Lower leg skin (tissue), 4 donors: Measurements from ENCODE around the gene CHAT. TPM values are rescaled to one million over a fixed set of nuclear protein-coding genes. Genes with fewer than 3 reads are reported as not detected.

ENCODE experiments used
- DNase-seq, 2 donors: peaks; one replicate each; pipeline ENCODE4 v3.0.0-alpha.2; 2019; ENCODE audit warnings: low spot score in 2 of 2
- H3K4me3 ChIP-seq: fragments of 200-600 bp; sonication (generic); 2 replicates; pipeline ENCODE4 v1.5.1; 2017; ENCODE audit warnings: mild to moderate bottlenecking, low read depth; ENCODE audit not compliant: poor library complexity, severe bottlenecking
- CTCF ChIP-seq, 3 donors: fragments of 450-650 bp; IDR thresholded peaks; one replicate each; pipeline ENCODE4 v1.5.1; 2016; ENCODE audit warnings: antibody characterized with exemption in 3 of 3, mild to moderate bottlenecking in 3 of 3, moderate library complexity in 2 of 3
- POLR2A ChIP-seq, 2 donors: fragments of 450-650 bp; IDR thresholded peaks; one replicate each; pipeline ENCODE4 v1.6.1; 2016 to 2017; ENCODE audit warnings: antibody characterized with exemption in 2 of 2, mild to moderate bottlenecking in 1 of 2, moderate library complexity in 1 of 2
- WGBS, 2 donors: methylation state at CpG; one replicate each; pipeline ENCODE4 v1.1.5; 2018; 5-methylcytosine and 5-hydroxymethylcytosine counted together
- intact Hi-C: fragments of 100-400 bp; cut with DNase I; formaldehyde crosslinking; loops from one replicate; pipeline ENCODE4 v1.15.0; 2023; ENCODE audit warnings: low total_unique reads
- total RNA-seq, 4 donors: library from RNA; depleted of rRNA; stranded (reverse); fragments of >200 nt; gene quantifications; one replicate each; pipeline ENCODE4 v1.1.0, GENCODE V29; 2016

CHAT gene
- total RNA-seq, 4 donors from 2014 or later: not detected

GRCh38 chr10:49649294-49649693 lies 35.5 kb downstream of the CHAT start:
- WGBS, 2 donors: 19 to 41% methylated on average over 16 of the region's 17 CpGs
- intact Hi-C loops: no loop called here
- no peak for DNase-seq
- H3K4me3 ChIP-seq: no peak overlapping the region
- TF ChIP-seq POLR2A (IDR thresholded peaks at IDR 0.05): no peak
- TF ChIP-seq CTCF (IDR thresholded peaks at IDR 0.05): no peak

GRCh38 chr10:49649936-49650723 lies 36.3 kb downstream of the CHAT start:
- WGBS, 2 donors: 58 to 60% methylated on average over 8 of the region's 8 CpGs
- intact Hi-C loops: no loop called here
- no peak overlapping the region for H3K4me3 ChIP-seq
- TF ChIP-seq POLR2A (IDR thresholded peaks at IDR 0.05) (no peak), CTCF (IDR thresholded peaks at IDR 0.05) (no peak)
- no peak for DNase-seq

GRCh38 chr10:49650724-49651034 lies 36.8 kb downstream of the CHAT start:
- intact Hi-C loops: no loop called here
- H3K4me3 ChIP-seq: no peak overlapping the region
- WGBS, 2 donors: 94 to 100% methylated on average over 1 of the region's 1 CpG
- TF ChIP-seq POLR2A (IDR thresholded peaks at IDR 0.05): no peak
- no peak for TF ChIP-seq CTCF (IDR thresholded peaks at IDR 0.05)
- peak in 1 of 2 donors; percentile 4 for DNase-seq

GRCh38 chr10:49651039-49651835 lies 37.4 kb downstream of the CHAT start:
- WGBS, 2 donors: 73 to 78% methylated on average over 14 to 15 of the region's 15 CpGs
- no peak overlapping the region for H3K4me3 ChIP-seq
- no peak for DNase-seq
- intact Hi-C loops: no loop called here
- no peak for TF ChIP-seq POLR2A (IDR thresholded peaks at IDR 0.05)
- TF ChIP-seq CTCF (IDR thresholded peaks at IDR 0.05): no peak

- DNase-seq: no peak
- WGBS, 2 donors: 70 to 74% methylated on average over 2 of the region's 2 CpGs
- intact Hi-C loops: no loop called here
- no peak overlapping the region for H3K4me3 ChIP-seq
- TF ChIP-seq CTCF (IDR thresholded peaks at IDR 0.05): no peak
- TF ChIP-seq POLR2A (IDR thresholded peaks at IDR 0.05): no peak
Measured at GRCh38 chr10:49651917-49652316, 38.1 kb downstream of the CHAT start.
